Measurements from ENCODE around the gene LONRF2. TPM values are rescaled to one million over a fixed set of nuclear protein-coding genes. Genes with fewer than 3 reads are reported as not detected.
A peak's percentile ranks its signal among the peaks of the same experiment; 100 is the strongest.

LONRF2 gene
- total and polyA plus RNA-seq, 2 experiments from 2014 or later = under 0.01 TPM; not detected in 1

DNA sequence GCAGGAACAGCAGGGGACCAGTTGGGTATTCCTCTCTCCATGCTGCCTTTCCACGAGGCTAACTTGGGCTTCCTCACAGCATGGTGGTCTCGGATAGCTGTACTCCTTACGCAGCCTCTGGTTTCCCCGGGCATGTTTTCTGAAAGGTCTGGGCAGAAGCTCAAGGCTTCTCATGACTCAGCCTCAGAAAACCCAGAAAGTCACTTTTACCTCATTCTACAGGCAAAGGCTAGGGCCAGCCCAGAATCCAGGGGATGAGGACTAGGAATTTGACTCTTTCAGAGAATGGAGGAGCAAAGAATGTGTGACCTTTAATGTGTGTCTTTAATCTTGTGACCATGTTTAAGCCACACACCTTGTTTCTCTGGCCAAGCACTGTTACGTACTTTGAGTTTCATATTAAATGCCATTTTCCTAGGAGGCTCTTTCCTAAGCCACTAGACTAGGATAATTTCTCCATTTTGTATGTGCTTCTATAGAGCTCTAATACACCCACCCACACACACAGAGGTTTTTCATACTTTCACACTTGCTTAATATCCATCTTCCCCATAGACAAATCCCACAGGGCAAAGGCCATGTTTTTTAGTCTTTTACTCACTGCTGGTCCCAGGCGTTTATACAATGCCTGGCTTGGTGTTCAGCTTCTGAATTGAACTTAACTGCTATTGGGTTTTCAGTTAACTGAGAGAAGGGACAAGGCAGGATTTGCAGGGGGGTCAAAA, 77.3 kb downstream of the LONRF2 start:
- DNase-seq = peak; percentile 55
- TF ChIP-seq EZH2 (IDR thresholded peaks at IDR 0.05; ENCODE audit: insufficient read depth, poor library complexity, severe bottlenecking) (no peak), EZH2phosphoT487 (IDR thresholded peaks at IDR 0.05; ENCODE audit: insufficient read depth, low read depth) (no peak)
- Histone ChIP-seq H4K20me1 (ENCODE audit: insufficient read depth) (no peaks in the 10 kb centered on the region), H2AFZ (no peak overlapping the region), H3K27ac (no peak overlapping the region), H3F3A (ENCODE audit: insufficient read depth) (0 out of 2 replicates have a peak, but pooled peaks cover 13% of the 10 kb centered on the region), H3K79me2 (ENCODE audit: insufficient read depth) (no peaks in the 10 kb centered on the region), H3K4me2 (ENCODE audit: unreplicated experiment) (no peak overlapping the region), H3K9ac (no peak overlapping the region), H3K9me3 (ENCODE audit: low read depth) (no peaks in the 10 kb centered on the region), H3K4me3 (no peak overlapping the region), H3K9me2 (ENCODE audit: insufficient read depth) (no peaks in the 10 kb centered on the region), H3K4me1 (ENCODE audit: insufficient read depth) (peaks cover 9% of the 10 kb centered on the region), H3K36me3 (ENCODE audit: low read depth) (no peaks in the 10 kb centered on the region), H3K27me3 (replicated peaks; ENCODE audit: insufficient read depth) (no peaks in the 10 kb centered on the region; the same call in 1 of the 2 replicates)
- 75 to 78% methylated on average over 6 of the region's 6 CpGs for WGBS, 2 experiments (ENCODE audit: low coverage in 1 of 2, low lambda C conversion rate in 2 of 2, missing lambda C conversion rate in 2 of 2)
- in situ Hi-C loops (cut with MboI) = loop anchor here (5.0 kb wide), 1 partner anchor 528 kb away; no protein-coding TSS in a partner anchor

- no peak for TF ChIP-seq EZH2phosphoT487 (IDR thresholded peaks at IDR 0.05; ENCODE audit: insufficient read depth, low read depth)
- no peak for TF ChIP-seq EZH2 (IDR thresholded peaks at IDR 0.05; ENCODE audit: insufficient read depth, poor library complexity, severe bottlenecking)
- Histone ChIP-seq H3K9me2 (ENCODE audit: insufficient read depth) (no peaks in the 10 kb centered on the region), H3K36me3 (ENCODE audit: low read depth) (no peaks in the 10 kb centered on the region), H3K4me3 (no peak overlapping the region), H3K27me3 (replicated peaks; ENCODE audit: insufficient read depth) (peaks cover 4% of the 10 kb centered on the region), H3K4me1 (ENCODE audit: insufficient read depth) (peaks cover 9% of the 10 kb centered on the region), H3F3A (ENCODE audit: insufficient read depth) (0 out of 2 replicates have a peak, but pooled peaks cover 13% of the 10 kb centered on the region), H4K20me1 (ENCODE audit: insufficient read depth) (no peaks in the 10 kb centered on the region), H3K27ac (no peak overlapping the region), H3K79me2 (ENCODE audit: insufficient read depth) (no peaks in the 10 kb centered on the region), H3K9ac (no peak overlapping the region), H2AFZ (no peak overlapping the region), H3K9me3 (ENCODE audit: low read depth) (no peaks in the 10 kb centered on the region), H3K4me2 (ENCODE audit: unreplicated experiment) (no peak overlapping the region)
- 56 to 57% methylated on average over 6 of the region's 6 CpGs for WGBS, 2 experiments (ENCODE audit: low coverage in 1 of 2, low lambda C conversion rate in 2 of 2, missing lambda C conversion rate in 2 of 2)
- in situ Hi-C loops (cut with MboI) = loop anchor here (5.0 kb wide), 1 partner anchor 526 kb away; no protein-coding TSS in a partner anchor
- no peak for DNase-seq
These were observed 78.7 kb downstream of the LONRF2 start for GRCh38 chr2:100243631-100244030.

- DNase-seq = peak; percentile 75
- TF ChIP-seq EZH2phosphoT487 (IDR thresholded peaks at IDR 0.05; ENCODE audit: insufficient read depth, low read depth) = no peak
- no peak for TF ChIP-seq EZH2 (IDR thresholded peaks at IDR 0.05; ENCODE audit: insufficient read depth, poor library complexity, severe bottlenecking)
- Histone ChIP-seq H3K9ac (no peak overlapping the region), H3K4me2 (ENCODE audit: unreplicated experiment) (no peak overlapping the region), H3K79me2 (ENCODE audit: insufficient read depth) (no peaks in the 10 kb centered on the region), H3K36me3 (ENCODE audit: low read depth) (no peaks in the 10 kb centered on the region), H3K27ac (no peak overlapping the region), H3K27me3 (replicated peaks; ENCODE audit: insufficient read depth) (peaks cover 4% of the 10 kb centered on the region), H2AFZ (no peak overlapping the region), H4K20me1 (ENCODE audit: insufficient read depth) (no peaks in the 10 kb centered on the region), H3F3A (ENCODE audit: insufficient read depth) (0 out of 2 replicates have a peak, but pooled peaks cover 13% of the 10 kb centered on the region), H3K4me3 (no peak overlapping the region), H3K9me2 (ENCODE audit: insufficient read depth) (no peaks in the 10 kb centered on the region), H3K9me3 (ENCODE audit: low read depth) (no peaks in the 10 kb centered on the region), H3K4me1 (ENCODE audit: insufficient read depth) (peaks cover 9% of the 10 kb centered on the region)
- WGBS, 2 experiments (ENCODE audit: low coverage in 1 of 2, low lambda C conversion rate in 2 of 2, missing lambda C conversion rate in 2 of 2) = 35 to 37% methylated on average over 6 of the region's 6 CpGs
- in situ Hi-C loops (cut with MboI) = loop anchor here (5.0 kb wide), 1 partner anchor 526 kb away; no protein-coding TSS in a partner anchor
These were observed 79.2 kb downstream of the LONRF2 start for GRCh38 chr2:100242891-100243619.

GRCh38 chr2:100242476-100242875, 79.8 kb downstream of the LONRF2 start:
- H2AFZ ChIP-seq = no peak overlapping the region

More at GRCh38 chr2:100242476-100242875, 79.8 kb downstream of the LONRF2 start:
- Histone ChIP-seq H3K9me2 (ENCODE audit: insufficient read depth) (no peaks in the 10 kb centered on the region), H3F3A (ENCODE audit: insufficient read depth) (0 out of 2 replicates have a peak, but pooled peaks cover 13% of the 10 kb centered on the region), H3K36me3 (ENCODE audit: low read depth) (no peaks in the 10 kb centered on the region), H3K4me2 (ENCODE audit: unreplicated experiment) (no peak overlapping the region), H3K4me3 (no peak overlapping the region), H3K27ac (no peak overlapping the region), H3K4me1 (ENCODE audit: insufficient read depth) (peaks cover 9% of the 10 kb centered on the region), H3K9ac (no peak overlapping the region), H3K79me2 (ENCODE audit: insufficient read depth) (no peaks in the 10 kb centered on the region), H3K9me3 (ENCODE audit: low read depth) (no peaks in the 10 kb centered on the region), H3K27me3 (replicated peaks; ENCODE audit: insufficient read depth) (peaks cover 4% of the 10 kb centered on the region), H4K20me1 (ENCODE audit: insufficient read depth) (no peaks in the 10 kb centered on the region)
- in situ Hi-C loops (cut with MboI) = loop anchor here (5.0 kb wide), 1 partner anchor 525 kb away; no protein-coding TSS in a partner anchor
- no peak for DNase-seq
- TF ChIP-seq EZH2phosphoT487 (IDR thresholded peaks at IDR 0.05; ENCODE audit: insufficient read depth, low read depth) (no peak), EZH2 (IDR thresholded peaks at IDR 0.05; ENCODE audit: insufficient read depth, poor library complexity, severe bottlenecking) (no peak)
- WGBS, 2 experiments (ENCODE audit: low coverage in 1 of 2, low lambda C conversion rate in 2 of 2, missing lambda C conversion rate in 2 of 2) = 86 to 88% methylated on average over 11 of the region's 11 CpGs

Data from GM23248 (cell line).